OCI-LY3 (cell line): ENCODE measurements around the gene RNF169.

Experiments
- CTCF ChIP-seq: fragments of 200-600, 300-600 bp; sonication (generic); IDR thresholded peaks from 2 replicates; pipeline ENCODE4 v1.5.1; 2014; ENCODE audit warnings: antibody characterized with exemption, low read length, low read depth
- EZH2phosphoT487 ChIP-seq: fragments of 200-600 bp; shearing (Covaris generic); IDR thresholded peaks from 2 replicates; pipeline ENCODE4 v1.6.1; 2018; ENCODE audit warnings: antibody characterized with exemption, mixed run types, low read depth

GRCh38 chr11:74736031-74736430 is 12.6 kb upstream of the RNF169 start:
- no peak for TF ChIP-seq CTCF
- TF ChIP-seq EZH2phosphoT487 = no peak
